NCI-H526 treated with DMSO at 0.1 percent for 48 hours (cell line): ENCODE results near the gene BHLHA15.

Source experiments
- DNase-seq: peaks from one replicate; lab custom pipeline; 2025; lab: John Stamatoyannopoulos, UW

BHLHA15 gene

DNA sequence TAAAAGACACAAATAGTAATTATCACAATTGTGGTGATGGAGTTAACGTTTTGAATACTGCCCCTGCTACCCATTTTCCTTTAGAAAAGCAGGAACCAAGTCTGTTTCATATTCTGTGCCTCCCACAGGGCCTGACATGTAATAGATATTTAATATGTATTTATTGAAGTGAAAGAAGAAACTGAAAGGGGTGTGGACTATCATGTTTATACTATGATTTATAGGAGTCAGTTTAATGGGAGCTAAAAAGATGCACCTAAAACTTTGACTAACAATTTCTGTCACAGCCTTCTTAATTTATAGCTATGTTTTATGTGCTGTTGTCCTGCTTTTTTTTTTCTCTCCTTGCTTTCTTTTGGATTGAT is 24.1 kb upstream of the BHLHA15 start:
- no peak for DNase-seq

DNA sequence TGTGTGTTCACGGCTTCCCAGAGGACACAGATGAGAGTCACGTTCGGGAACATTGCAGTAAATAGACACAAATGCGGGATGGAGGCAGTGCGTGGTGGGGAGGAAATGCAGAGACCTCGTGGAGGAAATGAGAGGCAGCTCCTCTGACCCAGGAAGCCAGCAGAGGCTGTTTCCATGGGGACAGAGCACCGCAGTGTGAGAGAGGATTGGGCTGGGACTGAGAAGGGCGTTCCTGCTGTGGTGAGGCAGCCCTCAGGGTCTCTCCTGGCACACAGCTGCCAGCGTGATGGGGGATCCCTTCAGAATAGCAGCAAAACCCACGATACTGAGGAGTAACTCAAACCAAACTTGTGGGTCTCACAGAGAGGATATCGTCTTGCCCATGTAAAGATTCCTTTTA is 21.7 kb upstream of the BHLHA15 start:
- DNase-seq = no peak

DNA sequence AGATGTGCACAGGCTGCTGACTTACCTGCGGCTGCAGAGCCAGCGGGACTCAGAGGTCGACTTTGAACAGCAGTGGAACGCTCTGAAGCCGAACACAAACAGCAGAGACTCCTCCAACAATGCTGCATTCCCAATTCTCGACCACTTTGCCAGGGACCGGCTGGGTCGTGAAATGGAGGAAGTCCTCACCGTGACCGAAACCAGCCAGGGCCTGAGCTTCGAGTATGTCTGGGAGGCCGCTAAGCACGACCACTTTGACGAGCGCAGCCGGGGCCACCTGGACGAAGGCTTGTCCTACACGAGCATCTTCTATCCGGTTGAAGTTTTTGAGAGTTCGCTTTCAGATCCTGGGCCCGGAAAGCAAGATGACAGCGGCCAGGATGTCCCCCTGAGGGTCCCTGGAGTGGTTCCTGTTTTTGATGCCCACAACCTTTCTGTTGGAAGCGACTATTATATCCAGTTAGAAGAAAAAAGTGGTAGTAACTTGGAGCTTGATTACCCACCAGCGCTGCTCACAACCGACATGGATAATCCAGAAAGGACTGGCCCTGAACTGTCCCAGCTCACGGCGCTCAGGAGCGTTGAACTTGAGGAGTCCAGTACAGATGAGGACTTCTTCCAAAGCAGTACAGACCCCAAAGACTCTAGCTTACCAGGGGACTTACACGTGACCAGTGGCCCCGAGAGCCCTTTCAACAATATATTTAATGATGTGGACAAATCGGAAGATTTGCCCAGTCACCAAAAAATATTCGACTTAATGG is 19.4 kb upstream of the BHLHA15 start:
- no peak for DNase-seq

DNA sequence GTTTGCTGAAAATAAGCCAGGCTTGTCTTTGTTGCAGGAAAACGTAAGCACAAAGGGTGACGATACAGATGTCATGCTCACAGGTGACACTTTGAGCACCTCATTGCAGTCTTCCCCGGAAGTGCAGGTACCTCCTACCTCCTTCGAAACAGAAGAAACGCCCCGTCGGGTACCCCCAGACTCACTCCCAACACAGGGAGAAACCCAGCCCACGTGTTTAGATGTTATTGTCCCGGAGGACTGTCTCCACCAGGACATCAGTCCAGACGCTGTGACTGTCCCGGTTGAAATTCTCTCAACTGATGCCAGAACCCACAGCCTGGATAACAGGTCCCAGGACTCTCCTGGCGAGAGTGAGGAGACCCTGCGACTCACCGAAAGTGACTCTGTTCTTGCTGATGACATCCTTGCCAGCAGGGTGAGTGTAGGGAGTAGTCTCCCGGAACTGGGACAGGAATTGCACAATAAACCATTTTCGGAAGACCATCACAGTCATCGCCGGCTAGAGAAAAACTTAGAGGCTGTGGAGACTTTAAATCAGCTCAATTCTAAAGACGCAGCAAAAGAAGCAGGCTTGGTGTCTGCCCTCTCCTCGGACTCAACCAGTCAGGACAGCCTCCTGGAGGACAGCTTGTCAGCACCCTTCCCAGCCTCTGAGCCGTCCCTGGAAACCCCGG is 18.3 kb upstream of the BHLHA15 start:
- no peak for DNase-seq

DNA sequence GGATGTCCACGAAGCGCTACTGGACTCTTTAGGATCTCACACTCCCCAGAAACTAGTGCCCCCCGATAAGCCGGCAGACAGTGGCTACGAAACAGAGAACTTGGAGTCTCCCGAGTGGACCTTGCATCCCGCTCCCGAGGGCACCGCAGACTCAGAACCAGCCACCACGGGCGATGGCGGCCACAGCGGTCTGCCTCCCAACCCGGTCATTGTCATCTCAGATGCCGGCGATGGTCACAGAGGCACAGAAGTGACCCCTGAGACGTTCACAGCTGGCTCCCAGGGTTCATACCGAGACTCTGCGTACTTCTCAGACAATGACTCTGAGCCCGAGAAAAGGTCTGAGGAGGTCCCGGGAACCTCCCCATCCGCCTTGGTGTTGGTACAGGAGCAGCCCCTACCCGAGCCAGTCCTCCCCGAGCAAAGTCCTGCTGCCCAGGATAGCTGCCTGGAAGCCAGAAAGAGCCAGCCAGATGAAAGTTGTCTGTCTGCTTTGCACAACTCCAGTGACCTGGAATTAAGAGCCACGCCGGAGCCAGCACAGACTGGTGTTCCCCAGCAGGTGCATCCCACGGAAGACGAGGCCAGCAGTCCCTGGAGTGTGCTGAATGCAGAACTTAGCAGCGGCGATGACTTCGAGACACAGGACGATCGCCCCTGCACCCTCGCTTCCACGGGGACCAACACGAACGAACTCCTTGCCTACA is 17.6 kb upstream of the BHLHA15 start:
- no peak for DNase-seq

DNA sequence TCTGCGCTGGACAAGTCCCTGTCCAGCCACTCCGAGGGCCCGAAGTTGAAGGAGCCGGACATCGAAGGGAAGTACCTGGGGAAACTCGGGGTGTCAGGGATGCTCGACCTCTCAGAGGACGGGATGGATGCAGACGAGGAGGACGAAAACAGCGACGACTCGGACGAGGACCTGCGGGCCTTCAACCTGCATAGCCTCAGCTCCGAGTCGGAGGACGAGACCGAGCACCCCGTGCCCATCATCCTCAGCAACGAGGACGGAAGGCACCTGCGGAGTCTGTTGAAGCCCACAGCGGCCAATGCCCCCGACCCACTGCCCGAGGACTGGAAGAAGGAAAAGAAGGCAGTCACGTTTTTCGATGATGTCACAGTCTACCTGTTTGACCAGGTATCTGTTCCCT is 17.1 kb upstream of the BHLHA15 start:
- DNase-seq = no peak

DNA sequence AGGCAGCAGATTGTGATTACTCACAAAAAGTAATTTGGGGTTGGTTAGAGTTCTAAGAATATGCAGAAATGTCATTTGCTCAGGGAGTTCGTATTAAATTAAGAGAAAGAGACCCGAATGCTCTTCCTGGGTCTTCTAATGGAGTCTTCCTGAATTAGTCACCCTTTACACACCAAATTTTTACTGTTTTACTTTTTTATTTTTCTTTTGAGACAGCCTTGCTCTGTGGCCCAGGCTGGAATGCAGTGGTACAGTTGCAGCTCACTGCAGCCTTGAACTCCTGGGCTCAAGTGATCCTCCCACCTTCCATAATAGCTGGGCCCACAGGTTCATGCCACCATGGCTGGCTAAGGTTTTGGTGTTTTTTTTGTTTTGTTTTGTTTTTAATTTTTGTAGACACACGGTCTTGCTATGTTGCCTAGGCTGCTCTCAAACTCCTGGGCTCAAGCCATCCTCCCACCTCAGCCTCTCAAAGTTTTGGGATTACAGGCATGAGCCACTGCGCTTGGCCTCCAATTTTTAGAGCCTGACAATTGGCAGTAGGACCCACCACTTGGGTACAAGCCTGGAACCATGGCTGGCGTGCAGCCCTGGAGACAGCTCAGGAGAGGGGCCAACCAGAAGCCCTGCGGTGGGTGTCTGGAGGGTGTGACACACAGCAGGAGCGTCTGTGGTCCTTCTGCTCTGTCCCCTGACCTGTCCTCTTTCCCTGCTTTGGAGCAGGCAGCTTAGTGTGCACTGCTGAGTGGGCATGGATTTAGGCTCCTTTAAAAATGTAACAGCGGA is 16.4 kb upstream of the BHLHA15 start:
- DNase-seq = no peak

DNA sequence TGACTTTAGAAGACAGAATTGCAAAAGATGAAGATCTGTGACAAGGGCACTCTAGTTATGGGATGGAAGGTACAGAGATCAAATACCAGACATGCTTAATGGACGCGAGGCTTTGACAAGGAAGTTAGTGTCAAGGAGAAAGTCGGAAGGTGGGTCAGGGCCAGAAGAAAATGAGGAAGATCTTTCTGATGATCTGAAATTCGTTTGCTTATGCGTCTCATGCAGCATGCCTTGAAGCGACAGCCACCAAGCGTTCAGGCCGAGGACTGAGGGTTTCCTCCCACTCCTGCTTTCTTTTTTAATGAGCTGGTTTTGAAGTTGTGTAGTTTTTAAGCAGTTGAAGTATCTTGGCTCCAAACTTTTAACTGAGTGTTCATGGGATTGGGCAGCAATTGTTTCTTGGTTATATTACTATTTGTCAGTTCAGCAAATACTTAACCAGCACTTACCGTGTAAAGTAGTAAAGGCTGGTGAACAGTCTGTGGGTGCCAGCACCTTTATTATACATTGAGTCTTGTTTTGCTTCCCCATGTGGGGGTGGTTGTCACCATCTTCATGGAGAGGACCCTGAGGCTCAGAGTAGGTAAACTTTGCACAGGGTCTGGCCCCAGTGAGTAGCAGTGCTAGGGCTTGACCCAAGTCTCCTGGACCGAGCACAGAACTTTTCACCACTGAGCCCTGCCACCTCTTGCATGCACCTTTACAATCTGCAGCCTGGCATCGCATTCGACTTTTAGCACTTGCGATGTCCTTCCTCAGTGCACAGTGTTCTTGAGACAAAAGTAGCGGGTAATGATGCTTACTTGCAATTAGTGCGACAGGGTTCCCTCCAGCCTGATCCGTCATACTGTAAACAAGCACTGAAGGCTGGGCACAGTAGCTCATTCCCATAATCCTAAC is 14.3 kb upstream of the BHLHA15 start:
- DNase-seq = no peak

DNA sequence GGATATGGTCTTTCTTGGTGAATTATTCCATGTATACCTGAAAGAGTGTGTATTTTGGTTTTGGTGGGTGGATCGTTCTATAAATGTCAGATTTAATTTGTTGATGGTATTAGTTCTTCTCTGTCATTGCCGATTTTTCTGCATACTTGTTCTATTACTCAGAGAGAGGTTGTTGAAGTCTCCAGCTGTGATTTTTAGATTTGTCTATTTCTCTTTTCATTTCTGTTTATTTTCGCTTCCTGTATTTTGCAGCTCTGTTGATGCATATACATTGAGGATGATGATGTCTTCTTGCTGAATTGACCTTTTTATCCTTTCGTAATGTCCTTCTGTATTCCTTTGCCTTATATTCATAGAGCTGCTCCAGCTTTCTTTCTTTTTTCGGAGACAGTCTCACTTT is 12.1 kb upstream of the BHLHA15 start:
- no peak for DNase-seq

DNA sequence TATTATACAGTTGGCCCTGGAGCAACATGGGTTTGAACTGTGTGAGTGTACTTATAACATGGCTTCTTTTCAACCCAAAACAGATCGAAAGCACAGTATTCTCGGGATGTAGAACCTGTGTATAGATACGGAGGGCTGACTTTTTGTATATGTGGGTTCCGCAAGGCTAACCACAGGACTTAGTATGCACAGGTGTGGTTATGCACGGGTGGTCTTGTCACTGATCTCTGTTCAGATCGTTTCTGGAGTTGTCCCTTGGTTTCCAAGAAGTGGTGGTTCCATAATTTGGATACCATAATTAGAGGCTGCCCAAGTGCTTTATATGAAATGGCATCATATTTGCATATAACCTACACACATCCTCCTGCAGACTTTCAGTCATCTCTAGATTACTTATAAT is 10.9 kb upstream of the BHLHA15 start:
- peak; percentile 83 for DNase-seq

DNA sequence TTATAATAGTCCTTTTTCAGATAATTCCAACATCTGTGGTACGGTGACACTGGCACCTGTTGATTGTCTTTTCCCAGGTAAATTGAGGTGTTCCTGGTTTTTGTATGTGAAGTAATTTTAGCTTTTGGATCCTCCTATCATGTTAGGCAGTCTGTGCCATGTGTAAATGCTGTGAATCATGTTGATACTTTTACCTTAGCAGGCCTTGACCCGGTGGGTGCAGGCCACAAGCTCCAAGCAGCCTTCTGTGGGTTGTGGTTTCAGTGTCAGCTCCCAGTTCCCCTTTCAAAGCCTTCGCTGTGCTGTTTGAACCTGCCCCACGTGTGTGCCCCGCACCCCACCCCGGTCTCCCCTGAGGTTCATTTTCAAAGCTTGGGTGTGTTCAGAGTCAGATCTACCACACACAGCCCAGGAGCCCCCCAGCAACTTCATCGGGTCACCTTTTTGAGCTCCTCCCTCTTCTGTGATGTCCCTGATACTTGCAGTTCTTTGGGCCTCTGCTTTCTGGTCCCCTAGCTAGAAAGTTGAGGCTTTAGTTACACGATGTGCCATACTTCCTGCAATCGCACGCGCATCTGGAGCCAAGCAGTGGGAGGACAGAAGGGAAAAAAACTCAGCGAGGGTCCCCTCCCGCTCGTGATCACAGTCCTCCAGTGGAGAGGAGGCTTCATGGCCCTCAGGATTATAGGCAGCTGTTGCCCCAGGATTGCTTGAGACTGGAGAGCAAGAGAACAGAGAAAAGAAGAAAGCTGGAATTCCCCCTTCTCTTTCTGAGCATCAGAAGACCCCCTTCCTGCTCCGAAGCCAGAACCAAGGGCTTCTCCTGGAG is 8.7 kb upstream of the BHLHA15 start:
- DNase-seq = no peak

DNA sequence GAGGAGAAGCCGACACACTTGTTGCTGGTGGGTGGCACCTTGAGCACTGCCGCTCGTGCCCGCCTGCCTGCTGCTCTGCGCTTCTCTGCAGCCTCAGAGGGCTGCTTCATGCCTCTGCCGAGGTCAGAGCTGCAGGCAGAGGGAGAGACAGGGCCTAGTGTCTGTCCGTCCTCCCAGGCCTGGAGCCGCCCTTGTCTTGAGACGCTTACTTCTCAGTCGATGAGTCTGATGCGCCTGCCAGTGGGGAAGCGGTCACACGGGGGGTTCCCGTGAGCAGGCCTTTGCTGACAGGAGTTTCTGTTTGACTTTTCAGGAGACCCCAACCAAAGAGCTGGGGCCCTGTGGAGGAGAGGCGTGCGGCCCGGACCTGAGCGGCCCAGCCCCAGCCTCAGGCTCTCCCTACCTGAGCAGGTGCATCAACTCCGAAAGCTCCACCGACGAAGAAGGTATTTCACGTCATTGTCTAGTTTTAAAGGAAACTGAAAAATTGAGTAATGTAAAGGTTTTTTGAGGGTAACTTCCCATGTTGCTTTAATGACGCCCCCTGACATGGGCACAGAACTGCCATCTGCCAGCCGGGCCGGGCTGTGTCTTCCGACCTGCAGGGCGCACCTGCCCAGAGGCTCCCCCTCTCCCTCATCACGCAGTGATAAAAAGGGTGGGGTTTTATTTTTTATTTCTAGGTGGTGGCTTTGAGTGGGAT is 7.8 kb upstream of the BHLHA15 start:
- DNase-seq = no peak

DNA sequence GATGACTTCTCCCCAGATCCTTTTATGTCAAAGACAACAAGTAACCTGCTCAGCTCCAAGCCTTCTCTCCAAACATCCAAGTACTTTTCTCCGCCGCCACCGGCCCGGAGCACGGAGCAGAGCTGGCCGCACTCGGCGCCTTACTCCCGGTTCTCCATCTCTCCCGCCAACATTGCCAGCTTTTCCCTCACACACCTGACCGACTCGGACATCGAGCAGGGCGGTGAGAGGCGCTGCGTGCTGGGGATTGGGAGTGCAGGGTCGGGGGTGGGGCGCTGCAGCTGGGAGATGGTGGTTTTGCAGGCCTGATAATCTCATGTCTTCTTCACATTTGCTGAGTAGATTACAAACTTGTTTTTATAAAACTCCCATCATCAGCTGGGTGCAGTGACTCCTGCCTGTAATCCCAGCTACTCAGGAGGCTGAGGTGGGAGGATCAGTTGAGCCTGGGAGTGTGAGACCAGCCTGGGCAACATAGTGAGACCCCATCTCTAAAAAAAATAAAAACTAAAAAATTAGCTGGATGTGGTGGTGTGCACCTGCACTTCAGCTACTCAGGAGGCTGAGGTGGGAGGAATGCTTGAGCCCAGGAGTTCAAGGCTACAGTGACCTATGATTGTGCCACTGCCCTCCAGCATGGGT is 7.2 kb upstream of the BHLHA15 start:
- no peak for DNase-seq

DNA sequence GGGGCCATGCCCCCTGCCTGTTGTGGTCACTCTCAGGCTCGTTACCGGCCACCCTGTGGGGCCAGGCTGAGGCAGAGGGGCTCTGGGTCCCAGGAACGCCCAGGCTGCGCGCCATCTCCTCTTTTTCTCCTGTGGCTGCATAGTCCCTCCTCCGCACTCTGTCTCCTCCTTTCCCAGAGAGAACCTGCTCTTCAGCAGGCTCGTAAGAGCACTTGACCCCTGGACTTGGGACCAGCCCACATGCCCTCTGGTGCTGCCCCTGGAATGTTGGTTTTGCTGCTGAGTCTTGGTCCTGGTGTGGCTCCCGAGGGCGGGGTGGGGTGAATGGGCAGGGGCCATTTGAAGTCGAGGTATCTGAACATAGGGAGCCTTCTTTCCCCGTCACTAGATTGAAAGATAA is 6.6 kb upstream of the BHLHA15 start:
- no peak for DNase-seq

DNA sequence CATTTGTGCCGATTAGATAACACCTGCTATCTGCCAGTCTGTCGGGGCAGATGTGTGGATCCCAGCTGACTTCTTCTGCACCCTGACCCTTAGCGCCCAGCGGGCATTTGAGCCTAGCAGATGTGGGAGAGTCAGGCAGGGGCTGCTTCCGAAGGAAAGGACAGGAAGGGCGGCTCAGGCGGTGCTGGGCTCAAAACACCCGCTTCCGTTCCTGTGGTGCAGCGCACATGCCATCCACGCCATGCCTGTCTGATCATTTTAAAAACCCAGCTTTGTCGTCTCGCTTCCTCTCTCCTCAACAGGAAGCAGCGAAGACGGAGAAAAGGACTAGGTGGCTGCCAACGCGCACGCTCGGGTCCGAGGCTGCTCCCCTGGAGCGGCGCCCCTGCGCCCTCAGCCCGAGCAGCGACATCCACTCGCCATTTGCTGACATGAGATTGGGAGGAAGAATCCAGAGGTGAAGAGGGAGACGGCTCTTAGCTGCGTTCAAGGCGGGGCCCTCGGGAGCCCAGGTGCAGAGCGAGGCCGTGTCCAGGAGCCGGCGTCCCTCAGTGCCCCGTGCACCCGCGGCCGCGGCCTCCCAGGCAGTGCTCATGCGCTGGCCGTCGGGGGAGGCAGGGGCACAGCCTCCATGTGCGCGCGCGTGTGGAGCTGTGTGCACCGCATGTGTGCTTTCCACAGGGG is 5.9 kb upstream of the BHLHA15 start:
- DNase-seq = no peak

DNA sequence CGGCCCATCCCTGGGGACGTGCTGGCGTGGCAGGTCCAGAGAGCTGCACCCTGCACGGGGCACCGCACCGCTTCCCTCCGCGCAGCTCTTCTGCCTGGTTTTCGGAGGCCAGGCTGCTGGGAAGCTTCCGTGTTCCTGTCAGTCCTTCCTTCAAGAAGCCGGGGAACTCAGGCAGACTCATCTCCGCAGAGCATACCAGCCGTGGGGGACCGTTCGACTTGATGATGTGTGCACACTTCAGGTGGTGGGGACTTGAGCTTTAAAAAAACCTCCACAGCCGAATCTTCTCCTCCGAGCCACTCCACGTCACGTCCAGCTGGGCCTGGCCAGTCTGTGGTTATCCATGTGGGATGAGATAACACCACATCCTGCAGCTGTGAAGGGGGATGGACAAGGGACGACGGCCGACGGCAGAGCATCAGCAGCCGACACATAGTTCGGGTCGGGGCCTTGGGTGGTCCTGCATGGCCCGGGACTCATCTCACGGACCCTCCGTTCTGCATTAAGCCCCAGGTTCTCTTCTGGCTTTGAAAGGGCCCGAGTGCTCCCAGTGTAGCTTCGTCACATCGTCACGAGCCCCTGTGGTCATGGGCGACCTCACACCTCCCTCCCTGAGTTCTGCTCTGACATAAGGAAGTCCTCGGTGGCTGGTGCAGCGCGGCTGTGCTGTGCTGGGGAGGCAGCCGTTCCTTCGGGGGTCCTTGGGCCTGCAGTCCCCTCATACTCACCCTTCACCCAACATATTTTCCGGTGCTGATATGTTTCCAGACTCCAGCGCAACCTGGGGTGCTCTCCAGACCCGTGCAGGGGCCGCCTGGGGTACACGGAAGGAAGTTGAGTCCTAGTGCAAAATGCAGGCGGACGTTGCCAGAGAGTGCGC is 4.5 kb upstream of the BHLHA15 start:
- no peak for DNase-seq

DNA sequence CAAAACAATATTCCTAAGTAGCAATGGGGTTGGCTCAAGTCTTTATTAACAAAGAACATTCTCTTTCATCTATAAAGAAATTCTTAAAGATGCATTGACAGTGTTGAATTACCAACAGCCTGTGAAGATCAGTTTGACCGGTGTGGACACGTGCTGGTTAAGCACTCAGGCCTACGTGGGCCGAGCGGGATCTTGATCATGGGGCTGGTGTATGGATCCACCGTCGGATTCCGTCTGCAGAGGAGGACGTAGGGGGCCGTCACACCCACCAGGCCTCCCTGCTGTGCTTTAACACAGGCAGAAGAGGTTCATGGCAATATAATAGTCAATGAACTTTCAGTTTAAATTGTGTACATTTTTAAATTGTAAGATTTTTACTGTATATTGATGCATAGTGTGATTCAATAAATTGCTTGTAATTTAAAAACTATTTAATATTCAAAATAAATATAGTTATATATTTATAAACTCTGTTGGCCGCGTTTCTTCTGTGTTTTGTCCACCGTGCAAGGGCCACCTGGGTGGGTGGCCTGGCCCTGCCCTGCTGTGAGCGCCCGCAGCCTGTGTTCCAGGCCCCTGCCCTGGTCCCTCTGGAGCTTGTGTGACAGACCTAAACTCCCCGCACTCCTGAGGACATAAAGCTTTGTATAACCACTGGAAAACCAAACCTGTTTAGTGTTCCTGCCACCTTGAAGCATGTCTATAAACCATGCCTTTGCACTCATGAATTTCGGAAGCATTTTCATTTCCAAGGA is 1.9 kb upstream of the BHLHA15 start:
- no peak for DNase-seq
